Fibroblast of villous mesenchyme (primary cell): ENCODE measurements around the gene ALPI. TPM values are rescaled to one million over a fixed set of nuclear protein-coding genes. Genes with fewer than 3 reads are reported as not detected.
A peak's percentile ranks its signal among the peaks of the same experiment; 100 is the strongest.
"Not testable (repeated sequence)": the region's sequence is repeated elsewhere in the genome, so short reads cannot be mapped to it uniquely, and the experiment has no call there.

Experiments used
- DNase-seq: peaks from one replicate; pipeline ENCODE4 v3.0.0-alpha.2; 2010; ENCODE audit warnings: low read depth
- H3K4me3 ChIP-seq: 2 replicates; pipeline ENCODE4 v1.5.1; 2011; ENCODE audit warnings: low read depth, mild to moderate bottlenecking, low read length
- CTCF ChIP-seq: IDR thresholded peaks from 2 replicates; pipeline ENCODE4 v1.5.1; 2012; ENCODE audit warnings: low read depth, mild to moderate bottlenecking, low read length; ENCODE audit not compliant: insufficient read depth
- total RNA-seq: library from RNA; depleted of rRNA; stranded (reverse); fragments of >200 nt; gene quantifications from 2 replicates; pipeline ENCODE4 v1.2.3, GENCODE V29; 2012

Gene ALPI
- total RNA-seq, 1 donor: not detected

DNA sequence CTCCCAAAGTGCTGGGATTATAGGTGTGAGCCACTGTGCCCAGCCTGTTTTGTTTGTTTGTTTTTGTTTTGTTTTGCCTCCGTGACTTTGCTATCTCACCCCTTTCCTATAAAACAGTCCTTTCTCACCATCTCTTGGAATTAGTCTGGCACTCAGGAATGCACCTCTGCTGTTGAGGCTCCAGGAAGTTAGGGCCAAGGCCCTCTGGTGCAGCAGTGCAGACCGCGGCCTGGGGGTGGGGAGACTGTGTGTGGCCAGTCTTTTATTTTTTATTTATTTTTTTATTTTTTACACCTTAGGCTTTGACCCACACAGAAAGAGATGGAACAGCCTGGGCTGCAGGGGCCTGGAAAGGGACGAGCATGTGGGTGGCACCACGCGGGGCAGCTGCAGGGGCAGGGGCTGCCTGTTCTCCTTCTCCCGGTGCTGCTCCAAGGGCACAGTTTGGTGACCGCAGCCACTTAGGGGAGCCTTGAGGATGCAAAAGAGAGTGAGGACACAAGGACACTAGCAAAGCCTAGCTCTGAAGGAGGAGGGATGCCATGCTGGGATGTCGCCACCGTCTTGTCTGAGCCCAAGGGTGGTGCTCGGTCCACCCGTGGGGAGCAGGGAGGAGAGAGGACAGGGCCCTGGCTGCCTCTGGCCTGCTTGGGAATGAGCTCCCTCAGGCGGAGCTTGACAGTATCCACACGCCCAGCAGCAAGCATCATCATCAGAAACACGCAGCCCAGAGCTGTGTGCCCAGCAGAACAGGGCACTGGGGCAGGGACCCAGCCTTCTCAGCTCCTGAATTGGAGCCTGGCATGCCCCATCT is 19.4 kb upstream of the ALPI start:
- TF ChIP-seq CTCF: no peak
- no peak for DNase-seq
- H3K4me3 ChIP-seq: no peak overlapping the region

GRCh38 chr2:232437195-232437571 is 18.8 kb upstream of the ALPI start:
- no peak overlapping the region for H3K4me3 ChIP-seq
- no peak for TF ChIP-seq CTCF
- DNase-seq: no peak

GRCh38 chr2:232438091-232438490 is 17.9 kb upstream of the ALPI start:
- TF ChIP-seq CTCF: no peak
- no peak for DNase-seq

DNA sequence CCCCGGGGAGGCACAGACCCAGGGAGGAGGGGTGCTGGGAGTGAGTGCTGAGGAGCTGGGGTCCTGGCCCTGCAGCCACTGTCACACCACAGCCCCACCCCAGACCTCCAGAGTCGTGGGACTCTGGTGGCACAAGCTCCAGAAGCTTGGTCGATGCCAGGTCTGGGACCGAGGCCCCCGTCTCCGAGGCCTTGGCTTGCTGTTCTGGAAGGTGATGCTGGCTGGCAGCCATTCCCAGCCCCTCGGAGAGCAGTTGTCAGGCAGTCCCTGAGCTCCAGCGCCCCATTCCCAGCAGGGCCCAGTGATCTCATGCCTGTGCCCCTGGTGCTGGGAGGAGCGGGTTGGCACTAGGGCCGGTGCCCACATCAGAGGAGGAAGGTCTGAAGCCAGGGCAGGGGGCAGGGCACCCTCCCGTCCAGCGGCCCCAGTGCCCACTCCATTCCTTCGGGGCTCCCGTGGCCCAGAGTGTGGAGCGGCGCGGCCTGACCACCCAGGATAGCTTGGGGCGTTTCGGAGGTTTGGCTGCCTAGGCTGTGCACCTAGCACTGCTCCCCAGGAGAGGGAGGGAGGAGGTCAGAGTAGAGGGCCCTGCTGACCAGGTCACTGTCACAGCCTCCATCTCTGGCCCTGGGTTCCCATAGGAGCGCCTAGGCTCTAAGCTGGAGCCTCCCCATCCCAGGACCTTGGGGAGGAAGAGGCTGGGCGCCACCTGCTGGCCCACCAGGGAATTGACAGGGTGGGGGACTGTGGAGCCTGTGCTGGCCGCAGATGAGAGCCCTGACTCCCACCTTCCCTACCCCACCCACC is 16.8 kb upstream of the ALPI start:
- no peak for DNase-seq

More at GRCh38 chr2:232438091-232438490, 17.9 kb upstream of the ALPI start:
- H3K4me3 ChIP-seq: no peak overlapping the region

DNA sequence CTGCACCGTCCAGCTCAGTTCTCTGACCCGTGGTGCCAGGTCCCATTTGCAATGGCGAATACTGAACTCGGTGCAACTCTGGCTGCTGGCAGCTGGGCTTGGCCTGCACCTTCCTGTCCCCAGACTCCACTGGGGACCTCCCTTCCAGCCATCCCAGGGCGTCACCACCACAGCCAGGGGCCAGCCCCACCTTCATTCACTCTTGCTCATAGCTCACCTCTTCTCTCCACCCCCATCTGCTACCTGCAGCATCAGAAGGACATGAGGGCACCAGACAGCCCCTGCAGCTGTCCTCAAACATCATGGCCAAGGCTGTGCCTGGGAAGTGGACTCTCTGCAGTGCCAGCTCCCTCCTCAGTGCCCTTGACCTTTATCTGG is 16.2 kb upstream of the ALPI start:
- no peak overlapping the region for H3K4me3 ChIP-seq
- DNase-seq: no peak
- TF ChIP-seq CTCF: no peak

More for the DNA sequence above, 16.8 kb upstream of the ALPI start:
- no peak overlapping the region for H3K4me3 ChIP-seq
- peak; percentile 38 for TF ChIP-seq CTCF

GRCh38 chr2:232440220-232441018 is 15.5 kb upstream of the ALPI start:
- peak; percentile 79 for TF ChIP-seq CTCF
- H3K4me3 ChIP-seq: not testable (repeated sequence)
- peak; percentile 65 for DNase-seq
